ENCODE measurements around the gene RFX2. TPM values are rescaled to one million over a fixed set of nuclear protein-coding genes. Genes with fewer than 3 reads are reported as not detected.

RFX2 gene
- polyA plus RNA-seq, 2 of the 4 experiments (the other 2 are of a cell fraction): 3.7 to 3.9 TPM

DNA sequence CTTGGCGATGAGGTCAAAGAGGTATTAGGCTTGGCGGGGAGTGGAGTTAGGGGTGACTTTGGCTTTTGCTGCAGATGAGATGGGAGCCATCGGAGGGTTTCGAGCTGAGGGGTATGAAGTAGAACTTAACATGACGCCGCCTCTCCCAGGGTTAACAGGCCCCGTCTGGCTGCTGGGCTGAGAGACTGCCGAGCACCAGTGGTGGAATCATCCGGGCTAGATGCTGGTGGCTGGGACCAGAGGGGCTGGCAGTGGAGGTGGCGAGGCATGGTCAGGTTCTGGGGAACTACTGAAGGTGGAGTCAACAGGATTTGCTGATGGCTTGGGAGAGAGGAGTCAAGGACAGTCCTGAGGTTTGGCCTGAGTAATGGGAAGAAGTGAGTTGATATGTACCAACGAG lies 4.9 kb downstream of the RFX2 start (continued):
- TF ChIP-seq CTCF (IDR thresholded peaks at IDR 0.05) (no peak), EP300 (IDR thresholded peaks at IDR 0.05) (no peak), ESRRA (IDR thresholded peaks at IDR 0.05; ENCODE audit: borderline replicate concordance, low read length) (no peak), E2F6 (IDR thresholded peaks at IDR 0.05; ENCODE audit: borderline replicate concordance, low read depth) (no peak), SMC3 (IDR thresholded peaks at IDR 0.05) (no peak)

DNA sequence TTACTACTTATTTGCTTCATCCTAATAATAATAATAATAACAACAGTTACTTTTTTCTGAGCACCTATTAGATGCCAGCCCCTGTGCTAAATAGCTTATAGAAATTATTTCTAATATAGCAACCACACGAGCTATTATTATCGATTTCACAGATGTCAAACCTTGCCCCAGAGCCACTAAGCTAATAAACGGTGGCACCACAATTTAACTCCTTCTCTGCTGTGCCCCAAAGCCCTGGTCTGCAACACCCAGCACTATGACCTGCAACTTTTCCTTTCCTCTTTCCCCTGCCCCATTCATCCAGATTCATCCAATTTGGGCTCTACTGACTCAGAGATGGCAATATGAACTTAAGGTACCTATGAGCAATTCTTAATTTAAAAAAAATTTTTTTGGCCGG lies 6.4 kb downstream of the RFX2 start:
- Histone ChIP-seq H3K27ac (no peak overlapping the region), H3K9me3 (no peaks in the 10 kb centered on the region), H3K4me1 (peaks cover 14% of the 10 kb centered on the region; the same call in 2 of the 3 replicates), H3K4me3 (no peak overlapping the region), H3K4me2 (peak overlapping the region; percentile 32; the same call in 2 of the 3 replicates)
- TF ChIP-seq REST (IDR thresholded peaks at IDR 0.05) (no peak), NR3C1 (IDR thresholded peaks at IDR 0.05) (no peak), MYC (IDR thresholded peaks at IDR 0.05; ENCODE audit: borderline replicate concordance, low read length) (no peak), MAFK (IDR thresholded peaks at IDR 0.05; ENCODE audit: partially characterized antibody) (no peak), EP300 (IDR thresholded peaks at IDR 0.05) (no peak), JUN (IDR thresholded peaks at IDR 0.05) (no peak), FOSB (CRISPR knock-in tag; IDR thresholded peaks at IDR 0.05) (no peak)
- no peak for DNase-seq (ENCODE audit: low read depth in 1 of 2, low spot score in 1 of 2)
- ChIA-PET CTCF (interaction anchor here (0.6 to 1.7 kb wide), 2 partner anchors 23 to 96 kb away, joined by 3 to 4 read pairs; no protein-coding TSS in a partner anchor), POLR2A (no interaction called here)
- FAIRE-seq: no peak
- WGBS (ENCODE audit: missing lambda C conversion rate): 87% methylated on average over 4 of the region's 4 CpGs
- no peak for ATAC-seq

DNA sequence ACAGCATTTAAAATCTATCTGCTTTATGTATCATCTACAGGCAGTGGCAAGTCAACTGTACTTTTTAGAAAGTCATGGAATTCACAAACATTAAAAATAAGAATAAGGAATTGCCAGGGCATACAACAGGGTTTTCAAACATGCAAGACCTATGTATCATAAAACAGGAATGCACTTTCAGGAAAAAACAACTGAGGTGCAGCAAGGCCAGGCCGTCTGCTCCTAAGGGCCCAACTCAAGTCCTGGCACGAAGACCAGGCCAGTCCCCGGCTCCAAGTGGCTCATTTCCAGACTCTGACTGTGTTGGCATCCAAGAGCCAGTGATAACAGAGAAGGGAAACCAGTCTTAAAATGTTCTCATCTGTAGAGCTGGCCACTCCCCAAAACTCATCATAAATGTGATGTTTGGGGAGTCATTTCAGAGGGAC lies 7.1 kb downstream of the RFX2 start:
- ChIA-PET CTCF (interaction anchor here (0.6 to 1.7 kb wide), 3 partner anchors 23 to 116 kb away, joined by 3 to 4 read pairs (median 3); no protein-coding TSS in a partner anchor), POLR2A (no interaction called here)
- TF ChIP-seq RAD21 (conservative IDR thresholded peaks at IDR 0.05 in 1 of 2, IDR thresholded peaks at IDR 0.05 in 1 of 2): no peak
- TF ChIP-seq POLR2AphosphoS2 (conservative IDR thresholded peaks at IDR 0.05; ENCODE audit: low read length): no peak
- no peak for TF ChIP-seq MAZ (IDR thresholded peaks at IDR 0.05; ENCODE audit: borderline replicate concordance, low read depth, low read length)
- TF ChIP-seq CEBPB (IDR thresholded peaks at IDR 0.05): no peak
- TF ChIP-seq BHLHE40 (IDR thresholded peaks at IDR 0.05; ENCODE audit: low read depth, low read length): no peak
- TF ChIP-seq KDM5A (IDR thresholded peaks at IDR 0.05): no peak
- TF ChIP-seq EHF (CRISPR knock-in tag; IDR thresholded peaks at IDR 0.05): no peak
- Histone ChIP-seq H3K4me2 (peak overlapping the region; percentile 32; the same call in 2 of the 3 replicates), H3K9me3 (no peaks in the 10 kb centered on the region), H3K4me1 (peaks cover 12% of the 10 kb centered on the region; the same call in 2 of the 3 replicates), H3K4me3 (no peak overlapping the region), H3K27ac (no peak overlapping the region)
- FAIRE-seq (no peak), DNase-seq (ENCODE audit: low read depth in 1 of 2, low spot score in 1 of 2) (no peak), ATAC-seq (peak in 1 of 2 experiments; percentile 38; a peak in 3 of 6 replicates)
- WGBS (ENCODE audit: missing lambda C conversion rate): 60% methylated on average over 3 of the region's 3 CpGs
